Measurements from ENCODE around the gene RHAG. TPM values are rescaled to one million over a fixed set of nuclear protein-coding genes. Genes with fewer than 3 reads are reported as not detected.

The RHAG gene
- total RNA-seq, 2 donors from 2014 or later, result 0.54 TPM; not detected in 1

DNA sequence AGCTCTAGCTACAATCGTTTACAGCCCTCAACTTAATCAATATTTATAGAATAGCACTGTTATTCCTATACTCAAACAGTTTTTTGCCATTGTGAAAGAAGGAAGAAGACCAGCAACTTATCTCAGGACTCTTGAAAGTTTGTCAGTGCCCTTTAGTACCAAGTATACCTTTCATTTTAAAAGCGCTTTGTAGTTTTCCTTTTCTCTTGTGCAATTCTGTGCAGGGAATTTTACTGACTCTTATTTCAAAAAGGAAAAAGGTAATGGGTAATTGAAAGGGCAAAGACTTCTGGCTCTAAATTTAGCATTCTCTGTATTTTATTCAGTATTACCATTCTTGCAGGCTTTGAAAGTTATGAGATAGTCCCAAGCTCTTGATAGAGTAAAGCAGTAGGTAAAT is 16.8 kb upstream of the RHAG start:
- TF ChIP-seq, protein P1, sequence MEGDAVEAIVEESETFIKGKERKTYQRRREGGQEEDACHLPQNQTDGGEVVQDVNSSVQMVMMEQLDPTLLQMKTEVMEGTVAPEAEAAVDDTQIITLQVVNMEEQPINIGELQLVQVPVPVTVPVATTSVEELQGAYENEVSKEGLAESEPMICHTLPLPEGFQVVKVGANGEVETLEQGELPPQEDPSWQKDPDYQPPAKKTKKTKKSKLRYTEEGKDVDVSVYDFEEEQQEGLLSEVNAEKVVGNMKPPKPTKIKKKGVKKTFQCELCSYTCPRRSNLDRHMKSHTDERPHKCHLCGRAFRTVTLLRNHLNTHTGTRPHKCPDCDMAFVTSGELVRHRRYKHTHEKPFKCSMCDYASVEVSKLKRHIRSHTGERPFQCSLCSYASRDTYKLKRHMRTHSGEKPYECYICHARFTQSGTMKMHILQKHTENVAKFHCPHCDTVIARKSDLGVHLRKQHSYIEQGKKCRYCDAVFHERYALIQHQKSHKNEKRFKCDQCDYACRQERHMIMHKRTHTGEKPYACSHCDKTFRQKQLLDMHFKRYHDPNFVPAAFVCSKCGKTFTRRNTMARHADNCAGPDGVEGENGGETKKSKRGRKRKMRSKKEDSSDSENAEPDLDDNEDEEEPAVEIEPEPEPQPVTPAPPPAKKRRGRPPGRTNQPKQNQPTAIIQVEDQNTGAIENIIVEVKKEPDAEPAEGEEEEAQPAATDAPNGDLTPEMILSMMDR (IDR thresholded peaks at IDR 0.05), result no peak
- Histone ChIP-seq H3K27ac (no peak overlapping the region), H3K9ac (ENCODE audit: low read depth in 2 of 2, low read length in 2 of 2) (no peak overlapping the region), H3K9me3 (no peaks in the 10 kb centered on the region), H3K27me3 (no peaks in the 10 kb centered on the region), H3K4me1 (no peaks in the 10 kb centered on the region), H3K36me3 (no peaks in the 10 kb centered on the region), H3K4me3 (no peak overlapping the region)
- no peak for DNase-seq
- intact Hi-C loops (cut with DNase I), result no loop called here

GRCh38 chr6:49651239-49651638 is 14.6 kb upstream of the RHAG start:
- Histone ChIP-seq H3K9me3 (no peaks in the 10 kb centered on the region), H3K4me3 (no peak overlapping the region), H3K9ac (ENCODE audit: low read depth in 2 of 2, low read length in 2 of 2) (no peak overlapping the region), H3K27ac (no peak overlapping the region), H3K4me1 (no peaks in the 10 kb centered on the region), H3K36me3 (no peaks in the 10 kb centered on the region), H3K27me3 (no peaks in the 10 kb centered on the region)
- intact Hi-C loops (cut with DNase I), result no loop called here
- TF ChIP-seq, protein P1 (IDR thresholded peaks at IDR 0.05), result no peak
- no peak for DNase-seq

DNA sequence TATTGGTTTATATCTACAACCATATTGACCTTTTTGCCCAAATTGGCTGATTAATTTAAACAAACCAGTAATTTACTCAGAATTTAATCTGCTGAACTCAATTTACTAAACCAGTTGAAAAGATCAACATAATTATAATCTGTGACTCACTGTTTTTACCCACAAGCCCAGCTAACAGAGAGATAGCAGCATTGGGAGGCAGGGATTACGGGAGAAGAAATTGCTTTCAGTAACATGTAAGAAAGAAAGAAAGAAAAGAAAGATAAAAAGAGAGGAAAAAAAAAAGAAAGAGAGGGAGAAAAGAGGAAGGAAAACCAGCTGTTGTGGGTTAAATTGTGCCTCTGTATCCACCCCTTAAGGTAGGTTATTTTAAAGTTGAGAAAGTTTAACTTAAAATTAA is 13.3 kb upstream of the RHAG start:
- H3K36me3 ChIP-seq, result no peaks in the 10 kb centered on the region
- intact Hi-C loops (cut with DNase I), result no loop called here
- H3K27me3 ChIP-seq, result no peaks in the 10 kb centered on the region
- no peaks in the 10 kb centered on the region for H3K4me1 ChIP-seq
- no peak overlapping the region for H3K27ac ChIP-seq
- TF ChIP-seq, protein P1 (IDR thresholded peaks at IDR 0.05), result no peak
- no peak for DNase-seq
- no peak overlapping the region for H3K9ac ChIP-seq (ENCODE audit: low read depth in 2 of 2, low read length in 2 of 2)
- H3K4me3 ChIP-seq, result no peak overlapping the region
- no peaks in the 10 kb centered on the region for H3K9me3 ChIP-seq

- no peak for DNase-seq
- TF ChIP-seq, protein P1 (IDR thresholded peaks at IDR 0.05), result no peak
- H3K27me3 ChIP-seq, result no peaks in the 10 kb centered on the region
- H3K9ac ChIP-seq (ENCODE audit: low read depth in 2 of 2, low read length in 2 of 2), result no peak overlapping the region
- no peak overlapping the region for H3K4me3 ChIP-seq
- H3K36me3 ChIP-seq, result no peaks in the 10 kb centered on the region
- H3K4me1 ChIP-seq, result no peaks in the 10 kb centered on the region
- no peaks in the 10 kb centered on the region for H3K9me3 ChIP-seq
- intact Hi-C loops (cut with DNase I), result no loop called here
- no peak overlapping the region for H3K27ac ChIP-seq
Measured at GRCh38 chr6:49648036-49648435, 11.4 kb upstream of the RHAG start.

DNA sequence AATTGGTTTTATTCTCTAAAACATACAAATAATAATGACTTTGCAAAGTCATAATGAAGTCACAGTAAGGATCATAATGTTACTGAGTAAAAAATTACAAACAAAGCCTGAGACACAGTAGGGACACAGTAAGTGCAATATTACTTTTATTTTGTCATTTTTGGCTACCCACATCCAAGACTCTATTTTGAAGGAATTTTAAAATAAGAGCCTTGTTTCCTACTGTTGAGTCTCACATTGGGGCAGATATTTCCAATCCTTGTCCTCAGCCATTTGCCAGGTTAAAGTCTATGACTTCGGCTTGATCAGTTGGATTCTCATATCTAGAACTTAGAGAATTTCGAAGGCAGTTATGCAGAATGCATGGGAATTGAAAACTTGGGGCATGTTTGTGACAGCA is 10.8 kb upstream of the RHAG start:
- H3K9me3 ChIP-seq, result no peaks in the 10 kb centered on the region
- H3K4me3 ChIP-seq, result no peak overlapping the region
- intact Hi-C loops (cut with DNase I), result no loop called here
- H3K9ac ChIP-seq (ENCODE audit: low read depth in 2 of 2, low read length in 2 of 2), result no peak overlapping the region
- H3K27me3 ChIP-seq, result no peaks in the 10 kb centered on the region
- DNase-seq, result no peak
- no peaks in the 10 kb centered on the region for H3K36me3 ChIP-seq
- TF ChIP-seq, protein P1 (IDR thresholded peaks at IDR 0.05), result no peak
- H3K27ac ChIP-seq, result no peak overlapping the region
- no peaks in the 10 kb centered on the region for H3K4me1 ChIP-seq

DNA sequence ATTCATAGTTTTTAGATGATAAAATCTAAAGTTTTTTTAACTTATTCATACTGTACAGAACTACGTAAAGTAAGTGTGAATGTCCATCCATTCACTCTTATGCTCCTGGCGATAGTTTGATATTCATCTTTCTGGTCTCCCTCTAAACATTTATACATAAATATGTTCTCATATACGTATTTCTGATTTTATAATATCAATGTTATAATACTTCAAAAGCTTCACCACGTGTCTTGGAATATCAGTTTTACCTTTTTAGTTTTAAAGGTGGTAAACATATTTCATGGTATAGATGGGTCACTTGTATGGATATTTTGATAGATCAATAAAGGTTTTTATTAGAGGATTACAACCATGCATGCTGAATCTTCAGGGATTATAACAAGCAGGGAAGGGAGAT is 10.3 kb upstream of the RHAG start:
- intact Hi-C loops (cut with DNase I), result no loop called here
- Histone ChIP-seq H3K27ac (no peak overlapping the region), H3K9ac (ENCODE audit: low read depth in 2 of 2, low read length in 2 of 2) (no peak overlapping the region), H3K36me3 (no peaks in the 10 kb centered on the region), H3K9me3 (no peaks in the 10 kb centered on the region), H3K4me3 (no peak overlapping the region), H3K4me1 (no peaks in the 10 kb centered on the region), H3K27me3 (no peaks in the 10 kb centered on the region)
- DNase-seq, result no peak
- TF ChIP-seq, protein P1 (IDR thresholded peaks at IDR 0.05), result no peak
